KMS-11 (cell line): ENCODE results near the gene SPINK8.
"Not testable (repeated sequence)": the region's sequence is repeated elsewhere in the genome, so short reads cannot be mapped to it uniquely, and the experiment has no call there.

Source experiments
- H2AFZ ChIP-seq: fragments of 200-600 bp; sonication (generic); 2 replicates; pipeline ENCODE4 v1.6.1; 2016; ENCODE audit warnings: antibody characterized with exemption, mixed run types, low read depth
- H3K27ac ChIP-seq: fragments of 200-600 bp; sonication (generic); 2 replicates; pipeline ENCODE4 v1.6.1; 2016; ENCODE audit warnings: mild to moderate bottlenecking, mixed run types
- H3K27me3 ChIP-seq: fragments of 200-600 bp; sonication (generic); 2 replicates; pipeline ENCODE4 v1.6.1; 2017; ENCODE audit warnings: mild to moderate bottlenecking, low read depth, mixed run types, moderate library complexity; ENCODE audit not compliant: insufficient read depth
- H3K36me3 ChIP-seq: fragments of 200-600 bp; sonication (generic); 2 replicates; pipeline ENCODE4 v1.6.1; 2017; ENCODE audit warnings: mild to moderate bottlenecking, mixed run types; ENCODE audit not compliant: insufficient read depth
- H3K4me1 ChIP-seq: fragments of 200-600 bp; sonication (generic); 2 replicates; pipeline ENCODE4 v1.6.1; 2016; ENCODE audit warnings: mild to moderate bottlenecking, low read depth, mixed run types; ENCODE audit not compliant: poor library complexity, severe bottlenecking
- H3K4me2 ChIP-seq: fragments of 200-600 bp; sonication (generic); 2 replicates; pipeline ENCODE4 v1.7.0; 2016; ENCODE audit warnings: mild to moderate bottlenecking, mixed run types
- H3K4me3 ChIP-seq: fragments of 200-600 bp; sonication (generic); IDR thresholded peaks from 2 replicates; pipeline ENCODE4 v1.6.1; 2017; ENCODE audit warnings: low read depth, low read length, mixed read lengths; ENCODE audit not compliant: insufficient read depth
- H3K79me2 ChIP-seq: fragments of 200-600 bp; sonication (generic); 2 replicates; pipeline ENCODE4 v1.6.1; 2016; ENCODE audit warnings: low read depth, mixed run types; ENCODE audit not compliant: insufficient read depth
- H3K9ac ChIP-seq: fragments of 200-600 bp; sonication (generic); 2 replicates; pipeline ENCODE4 v1.6.1; 2016; ENCODE audit warnings: mild to moderate bottlenecking, mixed run types
- H4K20me1 ChIP-seq: fragments of 200-600 bp; sonication (generic); 2 replicates; pipeline ENCODE4 v1.6.1; 2016; ENCODE audit warnings: mild to moderate bottlenecking, mixed run types; ENCODE audit not compliant: insufficient read depth
- CTCF ChIP-seq: fragments of 200-600 bp; sonication (generic); conservative IDR thresholded peaks from 2 replicates; pipeline ENCODE4 v1.6.1; 2017; ENCODE audit warnings: low read depth, mild to moderate bottlenecking, antibody characterized with exemption, low read length, moderate library complexity, mixed read lengths

SPINK8 gene

GRCh38 chr3:48333346-48334245, at the start of gene SPINK8:
Gene SPINK8, minus strand, starts transcription at chr3:48333661. Its CDS starts 5,320 bp downstream, at chr3:48328341.
- not testable (repeated sequence) for H3K27me3 ChIP-seq, H3K4me1 ChIP-seq, H3K79me2 ChIP-seq, H3K4me2 ChIP-seq, H2AFZ ChIP-seq, H3K36me3 ChIP-seq, H3K4me3 ChIP-seq, H4K20me1 ChIP-seq, H3K27ac ChIP-seq, H3K9ac ChIP-seq

DNA sequence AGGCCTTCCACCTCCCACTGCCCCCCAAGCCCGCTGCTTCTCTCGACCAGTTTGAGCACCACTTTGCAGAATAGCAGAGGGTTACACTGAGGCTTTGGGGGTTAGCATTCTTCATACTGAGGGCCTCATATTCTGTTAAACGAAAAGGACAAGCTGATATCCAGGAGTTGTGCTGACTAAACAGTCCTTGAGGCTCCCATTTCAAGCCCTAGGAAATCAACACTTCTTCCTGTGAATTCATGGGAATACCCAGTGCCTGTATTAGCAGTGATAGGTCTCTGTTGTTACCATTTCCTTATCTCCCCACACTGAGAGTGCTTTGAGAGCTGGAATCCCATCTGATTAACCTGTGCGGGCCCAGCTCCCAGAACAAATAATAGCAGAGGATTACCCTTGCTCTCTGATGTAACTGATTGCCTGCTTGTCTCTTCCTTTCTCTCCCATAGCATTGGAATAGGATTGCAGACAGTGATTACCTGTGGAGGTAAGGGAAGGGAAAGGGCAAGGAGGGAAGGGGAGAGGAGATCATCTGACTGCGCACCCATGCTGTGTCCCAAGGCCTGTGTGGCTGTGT, 39.5 kb upstream of the SPINK8 start:
- Histone ChIP-seq H2AFZ (no peak overlapping the region), H3K27ac (no peak overlapping the region), H3K36me3 (no peaks in the 10 kb centered on the region), H4K20me1 (no peaks in the 10 kb centered on the region), H3K4me1 (no peaks in the 10 kb centered on the region), H3K27me3 (no peaks in the 10 kb centered on the region), H3K79me2 (no peaks in the 10 kb centered on the region), H3K4me3 (no peak overlapping the region), H3K9ac (no peak overlapping the region), H3K4me2 (peak overlapping the region; percentile 9; the same call in 1 of the 2 replicates)
- TF ChIP-seq CTCF: no peak

DNA sequence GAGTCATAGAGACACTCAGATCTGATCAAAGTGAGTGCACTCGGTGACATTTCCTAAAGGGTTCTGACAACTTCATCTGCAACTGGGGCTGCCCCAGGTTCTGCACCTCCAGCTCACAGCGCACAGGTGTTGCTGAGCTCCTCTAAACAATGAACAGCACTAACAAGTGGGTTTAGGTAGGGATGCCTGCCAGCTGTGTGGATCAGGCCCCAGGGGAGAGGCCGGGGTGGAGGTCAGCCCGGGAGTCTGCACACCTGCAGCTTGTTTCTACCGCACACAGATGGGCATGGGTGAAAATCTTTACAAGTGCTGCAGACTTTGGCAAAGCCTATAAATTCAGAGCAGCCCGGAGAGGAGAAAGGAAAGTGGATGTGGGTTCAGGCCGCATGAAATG, 38.9 kb upstream of the SPINK8 start:
- Histone ChIP-seq H3K4me1 (no peaks in the 10 kb centered on the region), H3K36me3 (no peaks in the 10 kb centered on the region), H2AFZ (no peak overlapping the region), H3K79me2 (no peaks in the 10 kb centered on the region), H3K4me3 (no peak overlapping the region), H3K27ac (no peak overlapping the region), H3K27me3 (no peaks in the 10 kb centered on the region), H3K9ac (no peak overlapping the region), H4K20me1 (no peaks in the 10 kb centered on the region), H3K4me2 (no peak overlapping the region)
- no peak for TF ChIP-seq CTCF

DNA sequence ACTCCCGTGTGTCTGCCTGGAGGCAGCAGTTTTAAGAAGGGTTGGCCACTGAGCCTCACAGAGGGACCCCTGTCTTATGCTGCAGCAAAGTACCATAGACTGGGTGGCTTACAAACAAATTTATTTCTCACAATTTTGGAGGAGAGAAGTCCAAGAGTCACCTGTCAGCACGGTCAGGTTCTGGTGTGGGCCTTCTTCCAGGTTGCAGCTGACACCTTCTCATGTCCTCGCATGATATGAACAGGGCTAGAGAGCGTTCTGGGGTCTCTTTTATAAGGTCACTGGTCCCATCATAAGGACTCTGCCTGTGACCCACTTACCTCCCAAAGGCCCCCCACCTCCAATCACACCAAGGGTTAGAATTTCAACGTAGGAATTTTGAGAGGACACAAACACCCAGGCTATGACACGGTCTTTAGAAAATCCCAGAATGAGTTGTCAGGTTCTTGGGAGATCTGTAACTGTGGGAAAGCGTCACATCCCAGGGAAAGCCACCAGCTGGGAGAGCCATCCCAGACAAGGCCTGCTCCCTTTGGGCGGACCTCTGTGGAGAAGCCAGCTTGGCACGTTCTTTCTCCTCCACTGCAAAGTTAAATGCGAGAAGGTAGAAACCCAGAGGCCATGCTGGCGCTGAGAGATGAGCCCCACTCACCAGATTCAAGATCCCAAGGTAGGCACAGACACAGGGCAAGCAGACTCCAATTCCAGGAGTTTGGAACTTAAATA, 38.4 kb upstream of the SPINK8 start, which contains the start of gene FBXW12:
TSS of gene FBXW12 (plus strand) at position 569 of the 726 bp plus-strand sequence. CDS start 549 bp downstream, outside the sequence.
- no peaks in the 10 kb centered on the region for H3K36me3 ChIP-seq
- H4K20me1 ChIP-seq: no peaks in the 10 kb centered on the region
- no peaks in the 10 kb centered on the region for H3K4me1 ChIP-seq
- H3K27me3 ChIP-seq: no peaks in the 10 kb centered on the region
- H3K4me2 ChIP-seq: peak within 1 kb of the TSS; percentile 9; the same call in 1 of the 2 replicates
- no peak within 1 kb of the TSS for H3K9ac ChIP-seq
- no peak within 1 kb of the TSS for H3K27ac ChIP-seq
- no peak within 1 kb of the TSS for H3K4me3 ChIP-seq
- H3K79me2 ChIP-seq: no peaks in the 10 kb centered on the region
- no peak for TF ChIP-seq CTCF
- no peak within 1 kb of the TSS for H2AFZ ChIP-seq
